Amygdala (tissue), 56 donors: ENCODE measurements around the gene PYGO2.
A peak's percentile ranks its signal among the peaks of the same experiment; 100 is the strongest.
"Not testable (repeated sequence)": the region's sequence is repeated elsewhere in the genome, so short reads cannot be mapped to it uniquely, and the experiment has no call there.

Experiments used
- DNase-seq, 56 donors: peaks; one replicate each; lab custom pipeline; 2025; lab: John Stamatoyannopoulos, UW

The PYGO2 gene

GRCh38 chr1:154926201-154926600 lies 35.4 kb downstream of the PYGO2 start:
- DNase-seq = no peak

DNA sequence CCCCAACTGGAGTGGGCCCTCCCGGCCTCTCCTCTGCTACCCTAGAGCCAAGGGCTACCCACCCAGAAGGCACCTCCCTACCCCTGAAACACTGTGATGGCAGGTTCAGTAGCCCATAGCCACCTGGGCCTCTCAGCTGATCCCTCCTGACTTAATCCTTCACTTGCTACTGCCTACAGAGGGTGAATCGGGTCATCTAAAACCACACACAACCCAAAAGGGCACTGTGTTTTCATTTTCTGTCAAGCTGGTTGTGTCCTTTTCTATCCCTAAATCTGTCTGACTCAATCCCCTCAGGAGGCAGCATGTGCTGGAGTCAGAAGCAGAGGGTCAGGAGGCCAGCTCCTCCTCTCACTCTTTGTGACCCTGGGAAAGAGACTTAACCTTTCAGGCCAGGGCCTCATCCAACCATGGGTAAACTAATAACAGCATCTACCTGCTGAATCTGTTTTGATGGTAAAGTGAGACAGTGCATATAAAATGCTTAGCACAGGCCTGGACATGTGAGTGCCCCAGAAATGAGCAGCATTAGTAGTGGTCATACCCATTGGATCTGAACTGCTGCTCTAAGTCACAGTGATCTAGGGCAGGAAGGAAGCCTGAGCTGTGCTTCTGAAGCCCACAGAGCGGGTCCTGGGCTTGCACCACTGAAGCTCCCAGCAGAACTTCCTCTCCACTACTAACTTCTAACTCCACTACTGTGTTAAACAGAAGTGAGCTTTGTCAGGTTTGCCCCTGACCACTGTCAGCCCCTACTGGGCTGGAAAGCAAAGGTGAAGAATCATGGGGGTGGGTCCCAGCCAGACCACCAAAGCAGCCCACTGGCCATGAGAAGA lies 36.0 kb downstream of the PYGO2 start:
- DNase-seq = no peak

GRCh38 chr1:154923695-154924094 lies 37.9 kb downstream of the PYGO2 start:
- DNase-seq = no peak

DNA sequence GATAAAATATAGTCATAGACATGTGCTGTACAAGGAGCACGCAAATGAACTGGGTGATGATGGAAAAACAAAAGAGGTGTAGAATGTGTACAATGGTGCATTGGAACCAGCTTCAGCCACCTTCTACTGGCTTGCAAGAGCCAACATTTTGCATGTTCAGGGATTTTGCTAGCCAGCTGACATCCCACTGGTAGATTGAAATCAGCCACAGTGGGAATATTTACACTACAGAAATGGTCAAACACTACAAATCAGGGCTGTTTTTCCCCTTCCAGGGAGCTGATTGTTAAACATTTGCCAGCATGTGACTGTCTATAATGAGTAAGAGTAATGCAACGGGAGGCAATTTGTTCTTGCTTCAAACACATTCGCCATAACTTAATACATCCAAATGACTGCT lies 48.3 kb downstream of the PYGO2 start:
- no peak for DNase-seq

DNA sequence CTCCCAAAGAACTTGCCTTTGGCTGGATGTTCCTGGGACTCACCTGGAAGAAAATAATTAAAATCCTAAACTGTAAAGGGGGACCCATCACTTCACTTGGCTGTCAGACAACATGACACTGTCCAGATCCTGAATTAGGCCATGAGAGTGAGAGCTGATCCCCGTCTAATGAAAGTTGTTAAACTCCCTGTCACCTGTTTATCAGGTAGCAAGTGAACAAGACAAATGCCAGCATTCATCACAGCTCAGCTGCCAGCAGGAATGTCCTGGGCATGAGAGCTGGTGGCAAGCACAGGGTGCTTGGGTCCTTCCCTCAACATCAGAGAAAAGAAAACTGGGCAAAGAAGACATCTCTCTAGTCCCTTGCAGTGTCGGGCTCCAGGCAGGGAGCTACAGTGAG lies 48.8 kb downstream of the PYGO2 start:
- DNase-seq = no peak

DNA sequence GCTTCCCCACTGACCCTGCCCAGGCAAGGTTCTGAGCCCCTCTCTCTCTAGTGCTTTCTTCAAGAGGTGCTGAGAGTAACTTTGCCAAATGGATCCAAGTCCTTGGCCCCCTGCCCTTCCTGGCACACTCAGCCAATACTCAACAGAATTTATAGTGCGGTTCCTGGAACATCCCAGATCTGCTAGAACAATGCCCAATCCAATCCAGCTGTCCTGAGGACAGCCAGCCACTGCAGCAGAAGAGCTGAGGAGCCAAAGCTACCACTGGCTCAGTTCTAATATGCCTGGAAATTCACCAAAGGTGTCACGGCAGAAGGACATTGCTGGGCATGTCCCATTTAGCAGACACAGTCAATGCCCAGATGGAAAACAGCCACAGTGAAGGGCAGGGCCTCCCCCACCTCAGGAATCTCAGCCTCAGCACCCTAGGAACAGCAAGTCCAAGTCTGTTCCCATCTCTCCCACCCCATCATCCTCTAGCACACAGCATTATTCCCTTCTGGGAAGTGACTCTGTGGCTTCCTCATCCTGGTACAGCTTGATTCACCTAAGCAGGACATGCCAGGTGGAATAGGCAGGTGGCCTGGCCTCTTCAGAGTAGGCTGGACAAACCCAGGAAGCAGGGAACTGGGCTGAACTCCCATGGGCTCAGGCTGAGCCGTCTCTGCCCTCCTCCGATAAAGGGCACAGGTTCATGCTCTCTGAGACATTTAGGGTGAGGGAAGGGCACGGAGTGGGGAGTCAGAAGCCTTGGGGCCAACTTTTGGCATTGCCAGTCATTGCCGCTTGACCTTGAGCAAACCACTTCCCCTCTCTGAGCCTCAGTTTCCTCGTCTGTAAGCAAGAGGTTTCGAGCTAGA lies 49.7 kb downstream of the PYGO2 start:
- DNase-seq = peak in 1 of 56 donors; percentile 31

DNA sequence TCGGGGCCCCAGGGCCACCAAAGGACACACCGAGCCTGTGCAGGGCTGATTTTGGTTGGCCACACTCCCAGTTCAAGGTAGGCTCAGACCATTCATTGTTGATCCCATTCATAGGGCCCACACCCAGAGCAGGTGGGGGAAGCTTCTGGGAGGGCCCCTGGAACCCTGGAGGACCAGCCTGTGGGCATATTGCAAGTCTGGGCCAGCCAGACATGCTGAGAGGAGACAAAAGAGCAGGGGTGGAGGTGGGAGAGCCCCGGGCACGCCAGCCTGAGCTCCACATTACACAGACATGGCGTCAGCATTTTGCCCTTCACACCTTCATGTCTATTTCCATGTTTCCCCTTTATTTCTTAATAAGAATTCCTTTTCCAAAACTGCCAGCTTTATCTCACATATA lies 50.7 kb downstream of the PYGO2 start:
- DNase-seq = no peak

DNA sequence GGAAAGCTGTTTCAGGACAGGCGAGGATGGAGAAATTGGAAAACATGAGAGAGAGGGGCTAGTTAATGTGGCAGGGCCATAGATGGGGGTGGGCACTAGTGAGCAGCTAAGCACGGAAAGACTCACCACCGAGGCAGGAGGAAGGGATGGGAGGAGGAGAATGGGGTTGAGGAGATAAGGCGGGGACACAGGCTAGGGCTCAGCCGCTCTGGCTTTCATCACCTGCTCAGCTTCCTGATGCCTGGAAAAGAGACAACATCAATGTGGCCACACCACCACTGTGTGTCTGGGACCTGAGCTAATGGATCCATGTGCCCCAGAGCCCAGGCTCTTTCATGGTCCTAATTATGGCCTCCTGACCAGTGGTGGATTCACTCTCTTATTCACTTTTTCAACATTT lies 52.6 kb downstream of the PYGO2 start:
- DNase-seq = no peak

GRCh38 chr1:154908129-154908528 lies 53.5 kb downstream of the PYGO2 start:
- not testable (repeated sequence) for DNase-seq
